CD14-positive monocyte (primary cell): Measurements from ENCODE around the gene AAGAB. TPM values are rescaled to one million over a fixed set of nuclear protein-coding genes. Genes with fewer than 3 reads are reported as not detected.

ENCODE experiments used
- DNase-seq, 3 donors: peaks; one replicate each; pipeline ENCODE4 v3.0.0-alpha.2; 2011 to 2022
- H2AFZ ChIP-seq: 2 replicates; pipeline ENCODE4 v1.6.0; 2012; ENCODE audit warnings: mild to moderate bottlenecking, low read depth, low read length, inconsistent platforms; ENCODE audit not compliant: insufficient read depth, poor library complexity, severe bottlenecking
- H3K27ac ChIP-seq, 2 donors: 1 replicate in 1 of 2; 2 replicates in 1 of 2; pipeline ENCODE4 v1.5.1; 2012 to 2013; ENCODE audit warnings: low read length in 2 of 2, control low read depth in 1 of 2, inconsistent platforms in 1 of 2, low read depth in 1 of 2, mild to moderate bottlenecking in 1 of 2
- H3K27me3 ChIP-seq, 2 donors: one replicate each; pipeline versions ENCODE4 v1.6.0 to v1.6.1; 2011 to 2013; ENCODE audit warnings: low read length in 2 of 2; ENCODE audit not compliant: control insufficient read depth in 2 of 2, insufficient read depth in 2 of 2
- H3K36me3 ChIP-seq, 2 donors: replicated peaks in 1 of 2; 1 replicate in 1 of 2; 2 replicates in 1 of 2; pipeline versions ENCODE4 v1.5.1 to v1.6.1; 2012 to 2013; ENCODE audit warnings: low read length in 2 of 2, control low read depth in 1 of 2, inconsistent platforms in 1 of 2, mild to moderate bottlenecking in 1 of 2; ENCODE audit not compliant: insufficient read depth in 2 of 2, control insufficient read depth in 1 of 2
- H3K4me1 ChIP-seq, 2 donors: 1 replicate in 1 of 2; 2 replicates in 1 of 2; pipeline versions ENCODE4 v1.5.1 to v1.6.1; 2012 to 2013; ENCODE audit warnings: low read length in 2 of 2, control low read depth in 1 of 2, inconsistent platforms in 1 of 2, mild to moderate bottlenecking in 1 of 2, moderate library complexity in 1 of 2; ENCODE audit not compliant: insufficient read depth in 2 of 2, control insufficient read depth in 1 of 2
- H3K4me2 ChIP-seq: replicated peaks from 2 replicates; pipeline ENCODE3; 2012; ENCODE audit warnings: low read length, moderate library complexity, mild to moderate bottlenecking; ENCODE audit not compliant: poor library complexity, severe bottlenecking; ENCODE audit errors: extremely low read depth
- H3K4me3 ChIP-seq, 3 experiments: fragments of 200-600 bp in 1 of 3; sonication (generic) in 1 of 3; replicated peaks in 1 of 3; 1 replicate in 2 of 3; 2 replicates in 1 of 3; pipeline ENCODE4 v1.5.1; 2011 to 2013; ENCODE audit warnings: low read length in 3 of 3, mild to moderate bottlenecking in 3 of 3, control low read depth in 2 of 3, low read depth in 2 of 3, inconsistent platforms in 1 of 3, moderate library complexity in 1 of 3
- H3K79me2 ChIP-seq: 2 replicates; pipeline ENCODE4 v1.6.0; 2012; ENCODE audit warnings: mild to moderate bottlenecking, control low read depth, inconsistent platforms, low read length, moderate library complexity; ENCODE audit not compliant: insufficient read depth
- H3K9ac ChIP-seq: 2 replicates; pipeline ENCODE4 v1.6.0; 2017; ENCODE audit warnings: low read length, mild to moderate bottlenecking; ENCODE audit not compliant: insufficient read depth, poor library complexity, severe bottlenecking
- H3K9me3 ChIP-seq, 2 donors: replicated peaks in 1 of 2; 1 replicate in 1 of 2; 2 replicates in 1 of 2; pipeline versions ENCODE4 v1.5.1 to v1.6.1; 2012 to 2013; ENCODE audit warnings: low read length in 2 of 2, control low read depth in 1 of 2; ENCODE audit not compliant: control insufficient read depth in 1 of 2, insufficient read depth in 1 of 2
- H4K20me1 ChIP-seq: 2 replicates; pipeline ENCODE4 v1.6.0; 2012; ENCODE audit warnings: mild to moderate bottlenecking, low read length, control low read depth, moderate library complexity; ENCODE audit not compliant: insufficient read depth
- H3K27ac Mint-ChIP-seq, 7 donors: one replicate each; pipeline ENCODE4 v1.8.0; 2020; ENCODE audit warnings: mild to moderate bottlenecking in 7 of 7, mixed read lengths in 7 of 7, moderate library complexity in 6 of 7, inconsistent platforms in 2 of 7
- H3K27me3 Mint-ChIP-seq, 3 donors: one replicate each; pipeline ENCODE4 v1.8.0; 2021 to 2022; ENCODE audit warnings: low read depth in 3 of 3, mild to moderate bottlenecking in 3 of 3, mixed read lengths in 3 of 3, moderate library complexity in 3 of 3, inconsistent platforms in 1 of 3
- H3K36me3 Mint-ChIP-seq, 2 donors: one replicate each; pipeline ENCODE4 v1.8.0; 2020; ENCODE audit warnings: mixed read lengths in 2 of 2, inconsistent platforms in 1 of 2, mild to moderate bottlenecking in 1 of 2
- H3K4me1 Mint-ChIP-seq: one replicate; pipeline ENCODE4 v1.8.0; 2020; ENCODE audit warnings: mild to moderate bottlenecking, mixed read lengths
- H3K4me3 Mint-ChIP-seq, 2 donors: one replicate each; pipeline ENCODE4 v1.8.0; 2020; ENCODE audit warnings: mild to moderate bottlenecking in 2 of 2, mixed read lengths in 2 of 2, moderate library complexity in 1 of 2
- H3K9me3 Mint-ChIP-seq, 7 donors: one replicate each; pipeline ENCODE4 v1.8.0; 2020 to 2022; ENCODE audit warnings: mixed read lengths in 7 of 7, mild to moderate bottlenecking in 6 of 7, moderate library complexity in 6 of 7, inconsistent platforms in 2 of 7
- WGBS: methylation state at CpG from one replicate; pipeline ENCODE4 v1.1.5; 2013; ENCODE audit warnings: missing lambda C conversion rate; ENCODE audit not compliant: insufficient coverage; 5-methylcytosine and 5-hydroxymethylcytosine counted together
- intact Hi-C, 2 donors: fragments of 100-400 bp; cut with micrococcal nuclease; formaldehyde crosslinking; loops; one replicate each; pipeline versions ENCODE4 v1.15.0 to v1.15.1; 2023
- polyA plus RNA-seq, 3 donors: library from polyadenylated mRNA; depleted of rRNA in 1 of 3; unstranded in 2 of 3; stranded (reverse) in 1 of 3; fragments of 300-500 nt in 2 of 3; fragments of >200 nt in 1 of 3; fragmentation: Illumina TruSeq in 2 of 3; gene quantifications; 1 replicate in 2 of 3; 2 replicates in 1 of 3; pipeline ENCODE4 v1.2.3, GENCODE V29; 2012 to 2021
- TF ChIP-seq, protein P1 (sequence below): fragments of 200-600 bp; IDR thresholded peaks from one replicate; pipeline ENCODE4 v1.8.0; 2022; ENCODE audit warnings: antibody characterized with exemption, mild to moderate bottlenecking

AAGAB gene
- polyA plus RNA-seq, 3 donors, result 11.2 to 40.4 (median 30.1) TPM

- Mint-ChIP-seq H3K27me3 (peaks cover 0 to 1% (median 0%) of the 10 kb centered on the region in 3 donors), H3K9me3 (no peaks in the 10 kb centered on the region), H3K4me3 (no peak overlapping the region), H3K4me1 (no peaks in the 10 kb centered on the region), H3K36me3 (no peaks in the 10 kb centered on the region), H3K27ac (no peak overlapping the region)
- H3K27ac ChIP-seq, result no peak overlapping the region
- no CpG with 5 or more reads among the region's 4 CpGs for WGBS
- no peak overlapping the region for H3K4me3 ChIP-seq
- no peak overlapping the region for H3K4me2 ChIP-seq
- peak in 2 of 3 donors; percentile 10 to 25 for DNase-seq
- no peaks in the 10 kb centered on the region for H3K4me1 ChIP-seq
- intact Hi-C loops, result no loop called here
- no peaks in the 10 kb centered on the region for H3K36me3 ChIP-seq
- H4K20me1 ChIP-seq, result no peaks in the 10 kb centered on the region
- H3K27me3 ChIP-seq, result no peaks in the 10 kb centered on the region
- H3K9ac ChIP-seq, result no peak overlapping the region
- H3K9me3 ChIP-seq, result no peaks in the 10 kb centered on the region
- H3K79me2 ChIP-seq, result no peaks in the 10 kb centered on the region
- TF ChIP-seq, protein P1, sequence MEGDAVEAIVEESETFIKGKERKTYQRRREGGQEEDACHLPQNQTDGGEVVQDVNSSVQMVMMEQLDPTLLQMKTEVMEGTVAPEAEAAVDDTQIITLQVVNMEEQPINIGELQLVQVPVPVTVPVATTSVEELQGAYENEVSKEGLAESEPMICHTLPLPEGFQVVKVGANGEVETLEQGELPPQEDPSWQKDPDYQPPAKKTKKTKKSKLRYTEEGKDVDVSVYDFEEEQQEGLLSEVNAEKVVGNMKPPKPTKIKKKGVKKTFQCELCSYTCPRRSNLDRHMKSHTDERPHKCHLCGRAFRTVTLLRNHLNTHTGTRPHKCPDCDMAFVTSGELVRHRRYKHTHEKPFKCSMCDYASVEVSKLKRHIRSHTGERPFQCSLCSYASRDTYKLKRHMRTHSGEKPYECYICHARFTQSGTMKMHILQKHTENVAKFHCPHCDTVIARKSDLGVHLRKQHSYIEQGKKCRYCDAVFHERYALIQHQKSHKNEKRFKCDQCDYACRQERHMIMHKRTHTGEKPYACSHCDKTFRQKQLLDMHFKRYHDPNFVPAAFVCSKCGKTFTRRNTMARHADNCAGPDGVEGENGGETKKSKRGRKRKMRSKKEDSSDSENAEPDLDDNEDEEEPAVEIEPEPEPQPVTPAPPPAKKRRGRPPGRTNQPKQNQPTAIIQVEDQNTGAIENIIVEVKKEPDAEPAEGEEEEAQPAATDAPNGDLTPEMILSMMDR, result peak; percentile 42
- H2AFZ ChIP-seq, result no peak overlapping the region
Measured at GRCh38 chr15:67303490-67304363, 49.3 kb upstream of the AAGAB start.

DNA sequence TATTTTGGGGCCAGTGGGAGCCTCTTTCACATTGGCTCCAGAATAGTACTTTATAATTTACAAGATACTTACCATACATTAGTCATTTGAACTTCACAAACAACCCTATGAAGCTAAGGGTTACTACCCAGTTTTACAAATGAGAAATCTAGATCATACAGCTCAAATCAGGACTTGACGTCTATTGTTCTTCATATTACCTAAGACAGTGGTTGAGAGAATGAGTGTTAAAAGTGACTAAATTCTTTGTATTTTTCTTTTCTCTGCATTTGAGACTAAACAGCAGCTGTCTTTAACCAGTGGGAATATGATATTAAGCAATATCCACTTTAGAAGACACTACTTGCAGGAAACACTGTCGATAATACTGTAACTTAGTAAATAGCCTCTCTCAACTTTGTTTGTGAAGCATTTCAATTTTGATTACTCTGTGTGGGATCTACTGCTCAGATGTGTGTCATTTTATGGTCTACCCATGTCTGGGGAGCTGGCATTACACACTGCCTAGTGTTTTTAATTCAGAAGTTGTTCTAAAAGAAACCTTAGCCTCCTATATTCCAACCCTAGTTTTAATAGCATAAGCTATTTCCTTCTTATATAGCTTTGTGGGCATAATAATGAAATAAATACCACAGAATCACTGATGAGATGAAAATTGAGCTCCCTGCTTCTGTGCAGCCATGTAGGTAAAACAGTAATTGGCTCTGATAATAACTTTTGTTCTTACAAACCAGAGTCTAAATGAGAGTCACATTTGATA is 46.0 kb upstream of the AAGAB start:
- H3K4me3 Mint-ChIP-seq, result no peak overlapping the region
- no CpG with 5 or more reads among the region's 2 CpGs for WGBS
- intact Hi-C loops, result no loop called here

More for the DNA sequence above, 46.0 kb upstream of the AAGAB start:
- Mint-ChIP-seq H3K9me3 (no peaks in the 10 kb centered on the region), H3K27me3 (peaks cover 0 to 1% (median 0%) of the 10 kb centered on the region in 3 donors), H3K4me1 (peaks cover 9% of the 10 kb centered on the region), H3K36me3 (no peaks in the 10 kb centered on the region), H3K27ac (no peak overlapping the region)
- Histone ChIP-seq H3K9me3 (no peaks in the 10 kb centered on the region), H3K27ac (no peak overlapping the region), H3K9ac (no peak overlapping the region), H2AFZ (no peak overlapping the region), H3K79me2 (no peaks in the 10 kb centered on the region), H3K4me2 (no peak overlapping the region), H3K4me1 (no peaks in the 10 kb centered on the region), H4K20me1 (no peaks in the 10 kb centered on the region), H3K4me3 (no peak overlapping the region), H3K27me3 (no peaks in the 10 kb centered on the region), H3K36me3 (no peaks in the 10 kb centered on the region)
- no peak for DNase-seq
- TF ChIP-seq, protein P1, result no peak
